H1 (cell line): ENCODE data around the gene KCNQ1. TPM values are rescaled to one million over a fixed set of nuclear protein-coding genes. Genes with fewer than 3 reads are reported as not detected.

Experiments
- GABPA ChIP-seq: IDR thresholded peaks from 2 replicates; pipeline ENCODE4 v1.6.1; 2011; ENCODE audit warnings: mild to moderate bottlenecking, low read length, moderate library complexity, borderline replicate concordance; ENCODE audit not compliant: insufficient read depth
- TAF7 ChIP-seq: optimal IDR thresholded peaks from 2 replicates; pipeline ENCODE3; 2011; ENCODE audit warnings: low read depth, mild to moderate bottlenecking, inconsistent platforms, low read length, moderate library complexity, borderline replicate concordance
- polyA plus RNA-seq, 7 experiments: library from polyadenylated mRNA; depleted of rRNA in 3 of 7; stranded (reverse) in 5 of 7; unstranded in 2 of 7; fragments of >200 nt in 5 of 7; fragments of 200-250 nt in 2 of 7; gene quantifications; 1 replicate in 5 of 7; 2 replicates in 1 of 7; 4 replicates in 1 of 7; pipeline versions ENCODE4 v1.2.1 to v1.2.3, GENCODE V29; 2011 to 2013; ENCODE audit warnings: missing spikeins in 2 of 7, mixed read lengths in 2 of 7
- total RNA-seq: library from RNA; stranded (reverse); fragmentation: NEBNext Ultra II Directional; extraction: Animal tissue kit (Norgen Biotek cat#: 25700); gene quantifications from 2 replicates; pipeline ENCODE4 v1.2.1, GENCODE V29; 2021
- TF ChIP-seq, protein P1 (sequence below), 3 experiments: IDR thresholded peaks; 1 replicate in 2 of 3; 2 replicates in 1 of 3; pipeline versions ENCODE4 v1.5.1 to v1.6.1; 2011; ENCODE audit warnings: low read length in 3 of 3, mild to moderate bottlenecking in 3 of 3, inconsistent platforms in 2 of 3, low read depth in 1 of 3, moderate library complexity in 1 of 3; ENCODE audit not compliant: insufficient read depth in 1 of 3; ENCODE audit errors: control extremely low read depth in 1 of 3

Gene KCNQ1
- total and polyA plus RNA-seq, 2 of the 8 experiments (the other 6 are each of a cell fraction or from before 2014, with no cell fraction given), result 1.9 to 2.0 TPM

- TF ChIP-seq, protein P1, sequence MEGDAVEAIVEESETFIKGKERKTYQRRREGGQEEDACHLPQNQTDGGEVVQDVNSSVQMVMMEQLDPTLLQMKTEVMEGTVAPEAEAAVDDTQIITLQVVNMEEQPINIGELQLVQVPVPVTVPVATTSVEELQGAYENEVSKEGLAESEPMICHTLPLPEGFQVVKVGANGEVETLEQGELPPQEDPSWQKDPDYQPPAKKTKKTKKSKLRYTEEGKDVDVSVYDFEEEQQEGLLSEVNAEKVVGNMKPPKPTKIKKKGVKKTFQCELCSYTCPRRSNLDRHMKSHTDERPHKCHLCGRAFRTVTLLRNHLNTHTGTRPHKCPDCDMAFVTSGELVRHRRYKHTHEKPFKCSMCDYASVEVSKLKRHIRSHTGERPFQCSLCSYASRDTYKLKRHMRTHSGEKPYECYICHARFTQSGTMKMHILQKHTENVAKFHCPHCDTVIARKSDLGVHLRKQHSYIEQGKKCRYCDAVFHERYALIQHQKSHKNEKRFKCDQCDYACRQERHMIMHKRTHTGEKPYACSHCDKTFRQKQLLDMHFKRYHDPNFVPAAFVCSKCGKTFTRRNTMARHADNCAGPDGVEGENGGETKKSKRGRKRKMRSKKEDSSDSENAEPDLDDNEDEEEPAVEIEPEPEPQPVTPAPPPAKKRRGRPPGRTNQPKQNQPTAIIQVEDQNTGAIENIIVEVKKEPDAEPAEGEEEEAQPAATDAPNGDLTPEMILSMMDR (IDR thresholded peaks at IDR 0.05; ENCODE audit: control extremely low read depth in 1 of 3, insufficient read depth in 1 of 3, low read depth in 1 of 3, low read length in 3 of 3), result no peak
- no peak for TF ChIP-seq TAF7
- TF ChIP-seq GABPA, result no peak
Measured at GRCh38 chr11:2835296-2835695, 390.5 kb downstream of the KCNQ1 start (continued).
